Inflammatory macrophage treated with lipopolysaccharide for 4 hours (primary cell): ENCODE results near the gene MPPED2.
A peak's percentile ranks its signal among the peaks of the same experiment; 100 is the strongest.

ENCODE experiments used
- DNase-seq: peaks from one replicate; pipeline ENCODE4 v3.0.0-alpha.2; 2020

The MPPED2 gene

GRCh38 chr11:30481796-30482195, 104.4 kb downstream of the MPPED2 start:
- DNase-seq = no peak

DNA sequence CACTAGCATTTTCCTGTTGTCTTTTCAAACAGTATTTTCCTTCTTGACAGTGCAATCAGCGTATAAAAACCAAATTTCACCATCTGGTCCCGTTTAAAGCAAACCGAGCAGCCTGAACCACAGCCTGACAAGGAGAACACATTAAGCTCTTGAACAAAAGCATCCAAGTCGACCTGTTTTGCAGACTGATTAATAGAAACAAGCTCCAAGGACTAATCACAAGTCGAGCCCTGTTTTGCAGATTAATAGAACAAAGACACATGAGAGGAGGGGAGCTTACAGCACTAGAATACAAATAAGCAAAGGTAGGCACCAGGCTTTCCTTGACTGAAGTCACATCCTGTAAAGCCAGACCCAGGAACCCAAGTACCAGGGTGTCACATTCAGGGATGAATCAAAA, 104.8 kb downstream of the MPPED2 start:
- no peak for DNase-seq

DNA sequence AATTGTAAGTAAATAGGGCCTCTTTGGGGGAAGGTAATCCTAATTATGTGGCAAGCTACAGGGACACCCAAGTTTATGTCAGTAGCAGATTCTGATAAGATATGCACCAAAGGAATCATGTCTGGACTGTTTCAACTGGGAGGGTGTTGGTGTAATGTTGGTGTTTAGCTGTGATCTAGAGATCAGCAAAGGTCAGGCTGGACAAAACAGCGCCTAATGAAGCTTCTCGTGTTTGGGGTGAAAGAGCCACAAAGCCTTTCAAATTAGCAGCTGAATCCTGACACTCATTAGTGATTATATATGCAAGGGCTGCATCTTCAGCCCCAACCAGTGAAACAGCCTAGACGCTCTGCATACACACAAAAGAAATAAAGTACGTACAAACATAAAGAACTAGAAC, 106.3 kb downstream of the MPPED2 start:
- DNase-seq = no peak

DNA sequence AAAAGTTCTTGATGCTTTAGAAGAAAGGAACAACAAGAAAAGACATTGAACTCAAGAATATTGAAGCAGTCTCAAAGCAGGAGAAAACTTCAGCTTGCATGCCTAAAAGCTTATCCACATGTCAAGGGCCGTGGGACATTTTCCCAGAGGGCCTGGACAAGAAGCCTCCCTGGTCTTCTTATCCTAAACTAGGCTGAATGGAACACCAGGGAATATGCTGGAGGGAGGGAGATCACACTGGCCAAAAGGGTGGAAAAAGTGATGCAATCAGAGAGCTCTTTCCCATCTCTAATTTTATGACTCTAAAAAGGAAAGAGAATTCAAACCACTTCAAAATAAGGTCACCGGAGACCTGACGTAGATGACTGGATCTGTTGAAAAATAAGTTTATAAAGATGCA, 107.2 kb downstream of the MPPED2 start:
- DNase-seq = no peak

DNA sequence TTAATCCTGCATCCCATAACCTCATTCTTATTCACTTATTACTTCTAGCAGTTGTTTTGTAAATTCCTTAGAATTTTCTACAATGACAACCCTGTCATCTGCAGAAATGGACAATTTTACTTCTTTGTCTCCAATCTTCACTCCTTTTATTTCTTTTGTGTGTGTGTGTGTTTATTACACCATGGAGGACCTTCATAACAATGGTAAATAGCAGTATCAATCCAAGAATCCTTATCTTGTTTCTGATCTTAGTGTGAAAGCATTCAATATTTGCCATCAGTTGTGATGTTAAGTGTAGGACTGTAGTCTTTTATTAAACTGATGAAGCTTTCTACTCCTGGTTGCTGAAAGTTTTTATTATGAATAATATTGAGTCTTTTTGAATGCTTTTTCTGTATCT, 109.1 kb downstream of the MPPED2 start:
- no peak for DNase-seq

- DNase-seq = no peak
Observed at GRCh38 chr11:30474151-30474954, 111.8 kb downstream of the MPPED2 start.

GRCh38 chr11:30471244-30471643, 114.9 kb downstream of the MPPED2 start:
- no peak for DNase-seq

DNA sequence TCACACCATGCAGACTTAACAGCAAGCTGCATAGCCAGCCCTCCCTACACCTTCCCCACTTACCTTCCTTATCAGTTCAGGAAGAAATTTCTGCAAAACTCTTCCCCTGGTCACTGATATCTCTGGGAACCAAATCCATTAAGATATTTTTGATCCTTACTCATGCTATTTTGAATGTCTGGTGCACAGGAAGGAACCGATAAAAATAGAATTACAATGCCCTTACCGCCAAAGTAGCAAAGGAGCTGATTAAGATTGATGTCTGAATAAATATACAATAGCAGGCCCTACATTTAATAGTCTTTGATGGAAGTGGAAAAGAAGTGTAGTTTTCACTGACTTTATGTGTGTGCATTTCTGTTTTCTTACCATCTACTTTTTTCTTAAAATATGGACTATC, 117.3 kb downstream of the MPPED2 start:
- DNase-seq = no peak

GRCh38 chr11:30467176-30467575, 119.0 kb downstream of the MPPED2 start:
- no peak for DNase-seq

- DNase-seq = no peak
Observed at GRCh38 chr11:30465623-30466022, 120.5 kb downstream of the MPPED2 start.

DNA sequence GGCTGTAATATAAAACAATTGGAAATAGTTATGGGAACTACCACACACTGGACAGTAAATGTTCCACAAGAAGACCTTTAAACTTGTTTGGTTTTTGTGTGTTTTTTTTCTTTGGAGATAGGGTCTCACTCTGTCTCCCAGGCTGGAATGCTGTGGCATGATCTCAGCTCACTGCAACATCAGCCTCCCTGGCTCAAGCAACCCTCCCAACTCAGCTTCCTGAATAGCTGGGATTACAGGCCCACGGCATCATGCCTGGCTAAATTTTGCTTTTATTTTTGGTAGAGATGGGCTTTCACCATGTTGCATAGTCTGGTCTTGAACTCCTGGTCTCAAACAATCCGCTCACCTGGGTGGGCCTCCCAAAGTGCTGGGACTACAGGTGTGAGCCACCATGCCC, 121.0 kb downstream of the MPPED2 start:
- DNase-seq = no peak

DNA sequence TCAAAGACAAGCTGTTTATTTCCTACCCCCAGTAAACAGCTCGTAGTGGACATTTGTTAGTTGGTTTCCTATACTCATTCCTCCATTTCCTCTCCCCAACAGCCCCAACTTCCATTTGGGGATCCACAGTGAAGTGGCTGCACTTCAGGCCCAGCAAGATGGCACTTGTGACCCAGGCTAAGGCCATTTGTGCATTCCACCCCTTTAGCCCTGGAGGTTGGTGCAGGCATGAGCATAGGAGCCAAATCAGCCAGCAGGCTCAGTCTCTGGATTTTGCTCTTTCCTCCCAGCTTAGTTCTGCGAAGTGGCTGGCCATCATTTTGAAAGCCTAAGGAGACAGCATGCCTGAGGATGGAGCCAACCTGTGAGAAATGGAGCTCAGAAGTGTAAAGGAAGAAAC, 122.9 kb downstream of the MPPED2 start:
- no peak for DNase-seq

DNA sequence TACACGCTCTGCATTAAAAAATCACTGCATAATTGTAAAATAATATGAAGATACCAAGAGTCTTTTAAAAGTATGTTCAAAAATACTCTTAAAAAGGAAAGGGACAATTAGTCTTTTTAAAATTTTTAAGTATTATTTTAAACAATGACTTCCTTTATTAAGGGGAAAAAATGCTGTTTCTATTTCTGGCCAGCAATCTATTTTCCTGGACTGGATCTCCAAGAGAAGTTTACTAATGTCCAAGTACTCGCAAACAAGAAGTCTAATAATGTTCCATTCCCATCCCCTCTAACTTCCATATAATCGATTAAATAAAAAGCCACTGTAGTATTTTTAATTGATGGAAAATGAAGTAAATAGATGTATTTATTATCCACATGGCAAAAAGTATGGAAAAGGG, 123.7 kb downstream of the MPPED2 start:
- no peak for DNase-seq

DNA sequence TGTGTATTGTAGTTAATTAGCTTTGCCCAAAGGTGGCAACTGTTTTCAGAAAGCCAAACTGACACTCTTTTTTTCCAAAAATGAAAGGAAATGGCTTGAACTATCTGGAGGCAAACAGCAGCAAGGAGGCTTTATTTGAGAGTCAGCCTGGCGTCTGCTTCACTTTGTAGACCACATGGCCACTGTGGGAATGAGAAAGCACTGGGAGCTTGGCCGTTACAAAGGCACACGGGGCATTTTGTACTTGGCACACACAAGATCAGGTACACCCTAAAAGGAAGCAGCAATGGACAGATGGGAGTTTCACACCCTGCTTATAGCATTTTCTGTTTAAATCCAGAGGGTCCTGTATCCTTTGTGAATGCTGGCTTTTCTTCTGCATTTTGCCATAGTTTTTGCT, 126.3 kb downstream of the MPPED2 start:
- DNase-seq = no peak

DNA sequence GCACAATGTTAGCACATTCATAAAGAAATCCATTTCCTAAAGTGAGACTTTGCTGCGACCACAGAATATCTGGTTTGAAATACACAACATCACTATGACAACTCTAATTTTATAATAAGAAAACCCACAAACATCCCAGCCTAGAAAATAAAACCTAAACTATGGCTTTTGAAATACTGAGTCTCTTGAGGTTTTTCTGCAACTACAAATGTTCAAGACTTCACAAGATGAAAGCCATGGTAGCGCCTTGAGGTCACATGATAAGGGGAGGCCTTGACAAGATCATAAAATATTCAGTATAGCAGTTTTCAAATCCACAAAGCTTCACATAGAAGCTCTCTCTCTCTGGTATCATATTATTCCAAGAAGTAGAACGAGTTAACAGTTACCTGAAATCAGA, 126.8 kb downstream of the MPPED2 start:
- DNase-seq = no peak

DNA sequence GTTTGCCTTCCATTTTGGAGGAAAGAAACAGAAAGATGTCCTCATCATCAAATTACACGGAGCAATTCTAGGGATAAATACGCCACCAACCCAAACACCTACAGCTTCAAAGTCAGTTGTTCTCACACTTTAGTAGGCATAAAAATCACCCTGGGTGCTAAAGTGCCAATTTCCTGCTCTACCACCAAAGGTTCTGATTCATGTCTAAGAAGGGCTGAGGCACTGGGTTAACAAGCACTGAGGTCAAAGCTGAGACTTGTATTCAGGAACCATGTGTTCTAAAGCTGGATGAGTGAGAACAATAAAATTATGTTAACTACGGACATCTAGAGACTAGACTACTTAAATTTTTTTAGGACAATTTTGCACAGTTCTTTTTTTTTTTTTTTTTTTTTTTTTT, 127.6 kb downstream of the MPPED2 start:
- DNase-seq = no peak

GRCh38 chr11:30457087-30457486, 129.1 kb downstream of the MPPED2 start:
- peak; percentile 12 for DNase-seq

DNA sequence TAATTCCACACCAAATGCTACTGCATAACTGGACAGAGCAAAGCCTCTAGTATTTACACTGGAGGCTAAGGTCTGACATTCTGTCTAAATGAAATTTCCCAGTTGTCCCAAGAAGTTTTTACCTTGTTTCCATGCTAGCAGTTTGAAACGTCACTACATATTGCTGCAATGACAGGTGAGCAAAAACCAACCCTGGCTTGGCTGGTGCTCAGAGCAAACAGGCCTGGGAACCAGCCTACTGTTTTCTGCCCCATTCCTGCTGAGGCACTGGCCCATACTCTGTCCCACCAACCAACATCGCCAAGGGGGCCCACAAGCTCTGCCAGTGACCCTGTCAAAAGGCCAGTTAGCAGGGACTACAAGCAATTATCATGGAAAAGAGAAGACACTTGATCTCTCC, 131.1 kb downstream of the MPPED2 start:
- no peak for DNase-seq

- DNase-seq = no peak
Observed at GRCh38 chr11:30454541-30454940, 131.6 kb downstream of the MPPED2 start.

- DNase-seq = no peak
Observed at GRCh38 chr11:30454111-30454510, 132.0 kb downstream of the MPPED2 start.

DNA sequence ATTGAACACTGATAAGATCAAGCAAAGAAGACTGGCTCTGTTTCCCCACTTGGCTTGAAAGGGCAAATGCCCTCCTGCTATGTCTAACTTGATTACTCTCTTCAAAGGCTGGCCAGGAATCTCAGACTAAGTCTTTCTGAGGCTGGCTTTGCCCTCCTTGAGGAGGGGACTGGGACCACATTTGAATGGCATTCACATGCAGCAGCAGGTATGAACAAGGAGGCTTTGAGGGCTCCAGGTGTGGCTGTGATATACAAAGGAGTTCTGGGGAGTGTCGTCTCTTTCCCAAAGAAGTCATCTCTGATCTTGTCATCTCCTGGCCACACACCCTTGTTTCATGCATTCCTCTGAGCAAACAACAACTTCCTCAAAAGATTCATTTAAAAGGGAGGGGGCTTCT, 132.4 kb downstream of the MPPED2 start:
- no peak for DNase-seq

- no peak for DNase-seq
Observed at GRCh38 chr11:30452842-30453241, 133.3 kb downstream of the MPPED2 start.

DNA sequence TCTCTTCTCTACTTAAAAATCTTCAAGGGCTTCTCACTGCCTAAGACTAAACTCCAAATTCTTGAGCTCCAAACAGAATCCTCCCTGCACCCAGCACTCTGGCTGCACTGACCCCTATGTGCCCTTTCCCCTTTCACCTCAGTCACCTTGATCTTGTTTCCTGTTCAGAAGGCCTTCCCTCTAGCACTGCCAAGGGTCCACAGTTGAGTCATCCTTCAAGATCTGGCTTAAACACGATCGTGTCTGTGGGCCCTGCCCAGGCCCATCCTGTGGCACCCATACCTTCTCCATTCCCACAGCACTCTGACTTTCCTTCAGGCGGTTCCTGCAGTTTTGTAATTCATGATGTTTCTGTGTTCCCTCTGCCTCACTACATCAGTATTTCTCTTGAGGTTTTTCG, 134.0 kb downstream of the MPPED2 start:
- no peak for DNase-seq

GRCh38 chr11:30451626-30452025, 134.5 kb downstream of the MPPED2 start:
- DNase-seq = no peak

DNA sequence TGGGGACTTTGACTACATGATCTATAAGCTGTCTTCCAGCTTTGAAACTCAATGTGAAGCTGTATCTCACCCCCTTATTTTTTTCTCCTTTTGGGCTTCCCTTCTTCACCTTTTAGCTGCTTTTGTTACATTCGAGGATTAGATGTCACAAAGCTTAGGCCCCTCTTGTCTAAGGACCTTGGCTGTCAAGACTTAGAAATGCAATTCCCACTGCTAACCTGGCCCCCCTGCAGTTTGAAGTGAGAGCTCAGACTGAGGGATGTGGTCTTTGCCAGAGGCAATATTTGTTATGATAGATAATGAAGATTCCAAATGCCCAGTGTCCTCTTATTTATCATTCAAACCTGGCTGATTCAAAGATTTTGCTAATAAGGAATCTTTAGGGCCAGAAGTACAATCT, 135.0 kb downstream of the MPPED2 start:
- no peak for DNase-seq
